Calu3 (cell line): Measurements from ENCODE around the gene WDR88. TPM values are rescaled to one million over a fixed set of nuclear protein-coding genes. Genes with fewer than 3 reads are reported as not detected.

Experiments used
- BruUV-seq: library from RNA; stranded (reverse); fragments of 400-500 nt; replicated peaks from 2 replicates; lab custom pipeline; 2021; lab: Mats Ljungman, UMichigan
- CTCF ChIA-PET: fragments of 300-600 bp; sonication (Branson Sonifier 250); formaldehyde crosslinking; loops from one replicate; lab custom pipeline; 2022; ENCODE audit warnings: antibody characterized with exemption; lab: Charles Lee
- DNase-seq: peaks from one replicate; pipeline ENCODE4 v3.0.0; 2022
- H3K27ac Mint-ChIP-seq: one replicate; pipeline ENCODE4 v1.8.0; 2022; ENCODE audit warnings: mixed read lengths; ENCODE audit not compliant: unreplicated experiment
- H3K27me3 Mint-ChIP-seq: one replicate; pipeline ENCODE4 v1.8.0; 2022; ENCODE audit warnings: mixed read lengths; ENCODE audit not compliant: unreplicated experiment
- H3K36me3 Mint-ChIP-seq: one replicate; pipeline ENCODE4 v1.8.0; 2022; ENCODE audit warnings: mild to moderate bottlenecking, moderate library complexity, mixed read lengths; ENCODE audit not compliant: insufficient read depth, unreplicated experiment
- H3K4me1 Mint-ChIP-seq: one replicate; pipeline ENCODE4 v1.8.0; 2022; ENCODE audit warnings: mild to moderate bottlenecking, low read depth, mixed read lengths; ENCODE audit not compliant: unreplicated experiment
- H3K4me3 Mint-ChIP-seq: one replicate; pipeline ENCODE4 v1.8.0; 2022; ENCODE audit warnings: mild to moderate bottlenecking, low read depth, moderate library complexity, mixed read lengths; ENCODE audit not compliant: unreplicated experiment
- H3K9me3 Mint-ChIP-seq: one replicate; pipeline ENCODE4 v1.8.0; 2022; ENCODE audit warnings: low read depth, mixed read lengths; ENCODE audit not compliant: unreplicated experiment
- CTCF ChIP-seq: fragments of 200-600 bp; IDR thresholded peaks from one replicate; pipeline ENCODE4 v1.8.0; 2022; ENCODE audit warnings: antibody characterized with exemption; ENCODE audit not compliant: unreplicated experiment
- intact Hi-C: fragments of 100-400 bp; cut with micrococcal nuclease; formaldehyde crosslinking; loops from one replicate; pipeline ENCODE4 v1.10.0; 2022; ENCODE audit not compliant: unreplicated experiment
- total RNA-seq: library from RNA; stranded (reverse); gene quantifications from 2 replicates; pipeline ENCODE4 v1.2.3, GENCODE V29; 2022

Gene WDR88
- total RNA-seq, 1 experiment from 2014 or later = not detected

GRCh38 chr19:33194886-33195644 lies 63.2 kb downstream of the WDR88 start:
- H3K27me3 Mint-ChIP-seq = peaks cover 85% of the 10 kb centered on the region
- H3K9me3 Mint-ChIP-seq = no peaks in the 10 kb centered on the region
- CTCF ChIA-PET = interaction anchor here (0.6 kb wide), 2 partner anchors 49 to 118 kb away, joined by 3 to 5 read pairs; no protein-coding TSS in a partner anchor
- H3K27ac Mint-ChIP-seq = no peak overlapping the region
- peak overlapping the region; percentile 66 for H3K4me3 Mint-ChIP-seq
- no peaks in the 10 kb centered on the region for H3K4me1 Mint-ChIP-seq
- BruUV-seq = no TSS peak
- TF ChIP-seq CTCF = no peak
- intact Hi-C loops = no loop called here
- H3K36me3 Mint-ChIP-seq = peaks cover 5% of the 10 kb centered on the region
- no peak for DNase-seq

- DNase-seq = no peak
- no peaks in the 10 kb centered on the region for H3K4me1 Mint-ChIP-seq
- CTCF ChIA-PET = interaction anchor here (0.6 kb wide), 1 partner anchor 117 kb away, joined by 5 read pairs; no protein-coding TSS in a partner anchor
- no peaks in the 10 kb centered on the region for H3K9me3 Mint-ChIP-seq
- intact Hi-C loops = no loop called here
- H3K4me3 Mint-ChIP-seq = peak overlapping the region; percentile 66
- no peak for TF ChIP-seq CTCF
- H3K36me3 Mint-ChIP-seq = peaks cover 5% of the 10 kb centered on the region
- H3K27me3 Mint-ChIP-seq = peaks cover 78% of the 10 kb centered on the region
- no peak overlapping the region for H3K27ac Mint-ChIP-seq
- BruUV-seq = no TSS peak
Measured at GRCh38 chr19:33195645-33196347, 63.9 kb downstream of the WDR88 start.

GRCh38 chr19:33196446-33197193 lies 64.7 kb downstream of the WDR88 start:
- H3K27ac Mint-ChIP-seq = no peak overlapping the region
- H3K36me3 Mint-ChIP-seq = peaks cover 5% of the 10 kb centered on the region
- H3K4me3 Mint-ChIP-seq = no peak overlapping the region
- CTCF ChIA-PET = interaction anchor here (2.2 kb wide), 1 partner anchor 13 kb away, joined by 9 read pairs; no protein-coding TSS in a partner anchor
- H3K27me3 Mint-ChIP-seq = peaks cover 70% of the 10 kb centered on the region
- DNase-seq = no peak
- no peak for TF ChIP-seq CTCF
- intact Hi-C loops = no loop called here
- no peaks in the 10 kb centered on the region for H3K9me3 Mint-ChIP-seq
- H3K4me1 Mint-ChIP-seq = no peaks in the 10 kb centered on the region
- BruUV-seq = no TSS peak

GRCh38 chr19:33197591-33198000 lies 65.7 kb downstream of the WDR88 start:
- Mint-ChIP-seq H3K27ac (no peak overlapping the region), H3K4me3 (no peak overlapping the region), H3K36me3 (peaks cover 5% of the 10 kb centered on the region), H3K9me3 (no peaks in the 10 kb centered on the region), H3K27me3 (peaks cover 60% of the 10 kb centered on the region), H3K4me1 (no peaks in the 10 kb centered on the region)
- CTCF ChIA-PET = interaction anchor here (2.2 kb wide), 1 partner anchor 13 kb away, joined by 9 read pairs; no protein-coding TSS in a partner anchor
- DNase-seq = no peak
- no TSS peak for BruUV-seq
- intact Hi-C loops = no loop called here
- TF ChIP-seq CTCF = no peak
